HCT116 (cell line): Measurements from ENCODE around the gene RNF39. TPM values are rescaled to one million over a fixed set of nuclear protein-coding genes. Genes with fewer than 3 reads are reported as not detected.

Source experiments
- ATAC-seq: fragments of 200-7000 bp; cut with Tn5 transposase; 2 replicates; pipeline ENCODE4 v1.9.1; 2020; ENCODE audit warnings: mild to moderate bottlenecking, moderate library complexity
- BruUV-seq: library from RNA; stranded (reverse); fragments of 400-500 nt; replicated peaks from 2 replicates; lab custom pipeline; 2021; lab: Mats Ljungman, UMichigan
- CTCF ChIA-PET: fragments of 300-600 bp; sonication (Branson Sonifier 250); formaldehyde crosslinking; loops from one replicate; lab custom pipeline; 2021; ENCODE audit warnings: antibody characterized with exemption; lab: Charles Lee
- POLR2A ChIA-PET: fragments of 300-600, 350-600 bp; sonication (Branson Sonifier 250); formaldehyde crosslinking; loops from one replicate; lab custom pipeline; 2021; ENCODE audit warnings: antibody characterized with exemption; lab: Charles Lee
- RAD21 ChIA-PET, 2 experiments: fragments of 300-600 bp; sonication (Branson Sonifier 250); formaldehyde crosslinking; loops; one replicate each; lab custom pipeline; 2023; ENCODE audit warnings: low total read pairs in 2 of 2; ENCODE audit not compliant: uncharacterized antibody in 2 of 2, unreplicated experiment in 2 of 2, low non-redundant PET in 1 of 2; lab: Charles Lee
- DNase-seq: peaks from one replicate; pipeline ENCODE4 v3.0.0-alpha.2; 2010; ENCODE audit warnings: low read depth, low spot score
- H2AFZ ChIP-seq: fragments of 200-600 bp; shearing (Covaris generic), sonication (generic); 2 replicates; pipeline ENCODE4 v1.6.1; 2017; ENCODE audit warnings: low read depth, mixed run types, mixed read lengths, antibody characterized with exemption, low read length; ENCODE audit not compliant: poor library complexity, severe bottlenecking
- H3K27ac ChIP-seq: 2 replicates; pipeline ENCODE4 v1.5.1; 2012; ENCODE audit warnings: low read depth, low read length
- H3K27me3 ChIP-seq: fragments of 200-600 bp; sonication (generic); 2 replicates; pipeline ENCODE4 v1.6.1; 2016; ENCODE audit warnings: mixed run types, low read length, mixed read lengths; ENCODE audit not compliant: insufficient read depth
- H3K36me3 ChIP-seq, 2 experiments: fragments of 200-500 bp in 1 of 2; fragments of 200-600 bp in 1 of 2; sonication (Bioruptor generic) in 1 of 2; sonication (generic) in 1 of 2; 2 replicates each; pipeline versions ENCODE4 v1.5.1 to v1.6.1; 2014 to 2016; ENCODE audit warnings: low read length in 2 of 2, inconsistent platforms in 1 of 2, mixed read lengths in 1 of 2, mixed run types in 1 of 2; ENCODE audit not compliant: insufficient read depth in 2 of 2, control insufficient read depth in 1 of 2
- H3K4me1 ChIP-seq, 2 experiments: fragments of 200-600 bp in 1 of 2; sonication (generic) in 1 of 2; 2 replicates each; pipeline versions ENCODE4 v1.5.1 to v1.6.1; 2012 to 2017; ENCODE audit warnings: low read length in 2 of 2, inconsistent platforms in 1 of 2, mild to moderate bottlenecking in 1 of 2, mixed read lengths in 1 of 2, mixed run types in 1 of 2, moderate library complexity in 1 of 2; ENCODE audit not compliant: insufficient read depth in 2 of 2, control insufficient read depth in 1 of 2
- H3K4me2 ChIP-seq: fragments of 200-600 bp; sonication (generic); 2 replicates; pipeline ENCODE4 v1.6.1; 2017; ENCODE audit warnings: mixed run types, low read length, mixed read lengths
- H3K4me3 ChIP-seq, 2 experiments: fragments of 200-600 bp in 1 of 2; sonication (generic) in 1 of 2; replicated peaks in 1 of 2; 2 replicates each; pipeline ENCODE4 v1.5.1; 2011 to 2016; ENCODE audit warnings: low read length in 2 of 2, control low read depth in 1 of 2, low read depth in 1 of 2, mild to moderate bottlenecking in 1 of 2, mixed read lengths in 1 of 2, mixed run types in 1 of 2
- H3K79me2 ChIP-seq: fragments of 200-600 bp; sonication (generic); 2 replicates; pipeline ENCODE4 v1.6.1; 2017; ENCODE audit warnings: mild to moderate bottlenecking, mixed run types, low read length, moderate library complexity, mixed read lengths; ENCODE audit not compliant: insufficient read depth
- H3K9ac ChIP-seq: fragments of 200-600 bp; sonication (generic); 2 replicates; pipeline ENCODE4 v1.6.1; 2016; ENCODE audit warnings: low read length, mixed read lengths
- H3K9me2 ChIP-seq: fragments of 200-600 bp; sonication (generic), shearing (Covaris generic); 2 replicates; pipeline ENCODE4 v1.6.1; 2017; ENCODE audit warnings: mixed run types, mild to moderate bottlenecking, moderate library complexity; ENCODE audit not compliant: insufficient read depth
- H3K9me3 ChIP-seq, 2 experiments: fragments of 200-500 bp in 1 of 2; fragments of 200-600 bp in 1 of 2; sonication (Bioruptor generic) in 1 of 2; sonication (generic) in 1 of 2; 2 replicates each; pipeline ENCODE4 v1.6.1; 2014 to 2017; ENCODE audit warnings: low read length in 2 of 2, mixed read lengths in 2 of 2, inconsistent platforms in 1 of 2, low read depth in 1 of 2, mild to moderate bottlenecking in 1 of 2, mixed run types in 1 of 2, moderate library complexity in 1 of 2; ENCODE audit not compliant: control insufficient read depth in 1 of 2, insufficient read depth in 1 of 2
- H4K20me1 ChIP-seq: fragments of 200-600 bp; sonication (generic), shearing (Covaris generic); 2 replicates; pipeline ENCODE4 v1.6.1; 2017; ENCODE audit warnings: mixed run types, mild to moderate bottlenecking, moderate library complexity; ENCODE audit not compliant: insufficient read depth
- CEBPB ChIP-seq: IDR thresholded peaks from 2 replicates; pipeline ENCODE4 v1.6.1; 2012; ENCODE audit warnings: low read depth
- EZH2phosphoT487 ChIP-seq: fragments of 200-600 bp; IDR thresholded peaks from 2 replicates; pipeline ENCODE4 v1.6.1; 2018; ENCODE audit warnings: antibody characterized with exemption, borderline replicate concordance
- FOSL1 ChIP-seq: IDR thresholded peaks from 2 replicates; pipeline ENCODE4 v1.6.1; 2012; ENCODE audit warnings: low read depth
- JUND ChIP-seq: IDR thresholded peaks from 2 replicates; pipeline ENCODE4 v1.6.1; 2012
- RAD21 ChIP-seq: IDR thresholded peaks from 2 replicates; pipeline ENCODE4 v1.6.1; 2012; ENCODE audit warnings: low read depth, mild to moderate bottlenecking
- SRF ChIP-seq: IDR thresholded peaks from 2 replicates; pipeline ENCODE4 v1.6.1; 2012; ENCODE audit warnings: low read depth
- ZNF274 ChIP-seq: fragments of 200-500 bp; sonication (Bioruptor generic); IDR thresholded peaks from 2 replicates; pipeline ENCODE4 v1.6.1; 2014; ENCODE audit warnings: mild to moderate bottlenecking, low read depth, low read length, inconsistent platforms
- intact Hi-C: fragments of 100-400 bp; cut with micrococcal nuclease; formaldehyde crosslinking; loops from 2 replicates; pipeline ENCODE4 v1.10.0; 2022
- total RNA-seq: library from RNA; stranded (reverse); gene quantifications from one replicate; pipeline ENCODE4 v1.2.1, GENCODE V29; 2021; ENCODE audit not compliant: unreplicated experiment
- TF ChIP-seq, protein P1 (sequence below), 3 experiments: fragments of 200-600 bp in 1 of 3; sonication (generic) in 1 of 3; IDR thresholded peaks in 2 of 3; conservative IDR thresholded peaks in 1 of 3; 2 replicates each; pipeline ENCODE4 v1.5.1; 2012 to 2017; ENCODE audit warnings: low read depth in 2 of 3, low read length in 2 of 3, antibody characterized with exemption in 1 of 3, borderline replicate concordance in 1 of 3, control low read depth in 1 of 3, mild to moderate bottlenecking in 1 of 3, mixed read lengths in 1 of 3, mixed run types in 1 of 3, moderate library complexity in 1 of 3; ENCODE audit not compliant: insufficient read depth in 1 of 3

The RNF39 gene
- total RNA-seq, 1 experiment from 2014 or later: 0.22 TPM

- TF ChIP-seq, protein P1, sequence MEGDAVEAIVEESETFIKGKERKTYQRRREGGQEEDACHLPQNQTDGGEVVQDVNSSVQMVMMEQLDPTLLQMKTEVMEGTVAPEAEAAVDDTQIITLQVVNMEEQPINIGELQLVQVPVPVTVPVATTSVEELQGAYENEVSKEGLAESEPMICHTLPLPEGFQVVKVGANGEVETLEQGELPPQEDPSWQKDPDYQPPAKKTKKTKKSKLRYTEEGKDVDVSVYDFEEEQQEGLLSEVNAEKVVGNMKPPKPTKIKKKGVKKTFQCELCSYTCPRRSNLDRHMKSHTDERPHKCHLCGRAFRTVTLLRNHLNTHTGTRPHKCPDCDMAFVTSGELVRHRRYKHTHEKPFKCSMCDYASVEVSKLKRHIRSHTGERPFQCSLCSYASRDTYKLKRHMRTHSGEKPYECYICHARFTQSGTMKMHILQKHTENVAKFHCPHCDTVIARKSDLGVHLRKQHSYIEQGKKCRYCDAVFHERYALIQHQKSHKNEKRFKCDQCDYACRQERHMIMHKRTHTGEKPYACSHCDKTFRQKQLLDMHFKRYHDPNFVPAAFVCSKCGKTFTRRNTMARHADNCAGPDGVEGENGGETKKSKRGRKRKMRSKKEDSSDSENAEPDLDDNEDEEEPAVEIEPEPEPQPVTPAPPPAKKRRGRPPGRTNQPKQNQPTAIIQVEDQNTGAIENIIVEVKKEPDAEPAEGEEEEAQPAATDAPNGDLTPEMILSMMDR (IDR thresholded peaks at IDR 0.05 in 2 of 3, conservative IDR thresholded peaks at IDR 0.05 in 1 of 3; ENCODE audit: borderline replicate concordance in 1 of 3, insufficient read depth in 1 of 3, low read depth in 2 of 3, low read length in 2 of 3): no peak
- no peak for TF ChIP-seq CEBPB
These were observed 8.8 kb downstream of the RNF39 start, which contains the start of gene PPP1R11 (continued) for GRCh38 chr6:30066577-30067459.

- H3K79me2 ChIP-seq: peaks cover 38% of the 10 kb centered on the region
- peak overlapping the region; percentile 83 for H3K4me2 ChIP-seq
- ATAC-seq: no peak
- ChIA-PET POLR2A (interaction anchor here (0.6 to 1.4 kb wide), 3 partner anchors 27 to 1323 kb away, joined by 3 to 4 read pairs (median 3); no protein-coding TSS in a partner anchor), RAD21 (no interaction called here), CTCF (interaction anchor here (1.3 kb wide), 1 partner anchor 26 kb away, joined by 3 read pairs; no protein-coding TSS in a partner anchor)
- peak overlapping the region; percentile 71 for H3K27ac ChIP-seq
- DNase-seq: no peak
- no TSS peak for BruUV-seq
- intact Hi-C loops: no loop called here
- H4K20me1 ChIP-seq: no peaks in the 10 kb centered on the region
- no peaks in the 10 kb centered on the region for H3K9me3 ChIP-seq
- H3K27me3 ChIP-seq: no peaks in the 10 kb centered on the region
- TF ChIP-seq RAD21 (no peak), FOSL1 (no peak), SRF (no peak), JUND (peak; percentile 5; the same call in 1 of the 2 replicates), EZH2phosphoT487 (no peak), ZNF274 (no peak)
- no peak overlapping the region for H2AFZ ChIP-seq
- H3K9ac ChIP-seq: peak overlapping the region; percentile 75
- H3K4me1 ChIP-seq: peaks cover 7 to 26% of the 10 kb centered on the region in 2 experiments; a peak in 3 of 4 replicates
- H3K9me2 ChIP-seq: no peaks in the 10 kb centered on the region
- H3K36me3 ChIP-seq: peaks cover 2 to 13% of the 10 kb centered on the region in 2 experiments; a peak in 2 of 4 replicates
- H3K4me3 ChIP-seq: peak overlapping the region; percentile 78 to 84
These were observed 9.5 kb downstream of the RNF39 start for GRCh38 chr6:30066082-30066481.
